HEK293 (cell line): ENCODE measurements around the gene DNASE1.

Source experiments
- CTCF ChIA-PET: fragments of 350-600 bp; formaldehyde crosslinking; extraction: SDS; loops from one replicate; lab custom pipeline; 2021; ENCODE audit warnings: antibody characterized with exemption; lab: Yijun Ruan, JAX
- POLR2A ChIA-PET: fragments of 300-600 bp; formaldehyde crosslinking; extraction: SDS; loops from one replicate; lab custom pipeline; 2020; ENCODE audit warnings: antibody characterized with exemption, inconsistent platforms; lab: Yijun Ruan, JAX
- H3K27ac ChIP-seq: fragments of 200-500 bp; sonication (Bioruptor generic); 2 replicates; pipeline ENCODE4 v1.5.1; 2014; ENCODE audit warnings: low read depth, low read length, control low read depth, inconsistent platforms; ENCODE audit errors: extremely low read depth
- H3K36me3 ChIP-seq, 2 experiments: fragments of 200-500 bp in 1 of 2; sonication (Bioruptor generic) in 1 of 2; 1 replicate in 1 of 2; 2 replicates in 1 of 2; pipeline ENCODE4 v1.5.1; 2014 to 2017; ENCODE audit warnings: inconsistent platforms in 2 of 2, low read length in 2 of 2; ENCODE audit not compliant: control insufficient read depth in 2 of 2, insufficient read depth in 1 of 2
- H3K4me1 ChIP-seq: fragments of 200-500 bp; sonication (Bioruptor generic); 2 replicates; pipeline ENCODE4 v1.5.1; 2014; ENCODE audit warnings: mild to moderate bottlenecking, low read length, inconsistent platforms; ENCODE audit not compliant: control insufficient read depth, insufficient read depth
- H3K4me3 ChIP-seq: 2 replicates; pipeline ENCODE4 v1.5.1; 2011; ENCODE audit warnings: low read depth, mild to moderate bottlenecking, control low read depth, low read length, moderate library complexity
- H3K9me3 ChIP-seq: fragments of 200-500 bp; sonication (Bioruptor generic); 2 replicates; pipeline ENCODE4 v1.5.1; 2014; ENCODE audit warnings: low read depth, low read length, inconsistent platforms; ENCODE audit not compliant: control insufficient read depth, insufficient read depth
- BCL11A ChIP-seq: fragments of 450-650 bp; formaldehyde crosslinking; IDR thresholded peaks from 2 replicates; pipeline ENCODE4 v1.5.1; 2016; ENCODE audit warnings: low read depth, missing biosample characterization, missing genetic modification characterization
- BCL6B ChIP-seq: fragments of 450-650 bp; formaldehyde crosslinking; IDR thresholded peaks from 2 replicates; pipeline ENCODE4 v1.5.1; 2017; ENCODE audit warnings: missing biosample characterization, missing genetic modification characterization
- EGR2 ChIP-seq: fragments of 450-650 bp; formaldehyde crosslinking; IDR thresholded peaks from 2 replicates; pipeline ENCODE4 v1.5.1; 2016; ENCODE audit warnings: low read depth, missing biosample characterization, missing genetic modification characterization
- GLIS1 ChIP-seq: fragments of 450-650 bp; formaldehyde crosslinking; IDR thresholded peaks from 2 replicates; pipeline ENCODE4 v1.5.1; 2016; ENCODE audit warnings: missing biosample characterization, missing genetic modification characterization
- KLF10 ChIP-seq: fragments of 450-650 bp; IDR thresholded peaks from 2 replicates; pipeline ENCODE4 v1.5.1; 2018; ENCODE audit warnings: missing biosample characterization, mild to moderate bottlenecking, missing genetic modification characterization
- PATZ1 ChIP-seq: fragments of 450-650 bp; formaldehyde crosslinking; IDR thresholded peaks from 2 replicates; pipeline ENCODE4 v1.5.1; 2016; ENCODE audit warnings: missing biosample characterization, missing genetic modification characterization
- PRDM1 ChIP-seq: fragments of 450-650 bp; formaldehyde crosslinking; IDR thresholded peaks from 2 replicates; pipeline ENCODE4; 2016; ENCODE audit warnings: missing biosample characterization, missing genetic modification characterization
- ZBTB48 ChIP-seq: fragments of 450-650 bp; formaldehyde crosslinking; IDR thresholded peaks from 2 replicates; pipeline ENCODE4 v1.5.1; 2016; ENCODE audit warnings: missing biosample characterization, missing genetic modification characterization
- ZBTB8A ChIP-seq: fragments of 450-650 bp; formaldehyde crosslinking; IDR thresholded peaks from 2 replicates; pipeline ENCODE4 v1.5.1; 2016; ENCODE audit warnings: missing biosample characterization, missing genetic modification characterization
- ZEB2 ChIP-seq: fragments of 450-650 bp; formaldehyde crosslinking; IDR thresholded peaks from 2 replicates; pipeline ENCODE4 v1.5.1; 2016; ENCODE audit warnings: missing biosample characterization, missing genetic modification characterization
- ZFP37 ChIP-seq: fragments of 450-650 bp; formaldehyde crosslinking; IDR thresholded peaks from 2 replicates; pipeline ENCODE4 v1.5.1; 2016; ENCODE audit warnings: missing biosample characterization, missing genetic modification characterization
- ZIC2 ChIP-seq: fragments of 450-650 bp; formaldehyde crosslinking; IDR thresholded peaks from 2 replicates; pipeline ENCODE4 v1.5.1; 2016; ENCODE audit warnings: missing biosample characterization, missing genetic modification characterization
- ZNF138 ChIP-seq: fragments of 450-650 bp; formaldehyde crosslinking; IDR thresholded peaks from 2 replicates; pipeline ENCODE4 v1.5.1; 2016; ENCODE audit warnings: missing biosample characterization, missing genetic modification characterization, borderline replicate concordance
- ZNF184 ChIP-seq: fragments of 450-650 bp; IDR thresholded peaks from 2 replicates; pipeline ENCODE4 v1.5.1; 2018; ENCODE audit warnings: missing biosample characterization, mild to moderate bottlenecking, missing genetic modification characterization
- ZNF2 ChIP-seq: fragments of 450-650 bp; formaldehyde crosslinking; IDR thresholded peaks from 2 replicates; pipeline ENCODE4 v1.5.1; 2016; ENCODE audit warnings: missing biosample characterization, missing genetic modification characterization
- ZNF302 ChIP-seq: fragments of 450-650 bp; formaldehyde crosslinking; IDR thresholded peaks from 2 replicates; pipeline ENCODE4 v1.5.1; 2016; ENCODE audit warnings: missing biosample characterization, missing genetic modification characterization, low read depth
- ZNF350 ChIP-seq: fragments of 450-650 bp; formaldehyde crosslinking; IDR thresholded peaks from 2 replicates; pipeline ENCODE4 v1.5.0; 2017; ENCODE audit warnings: missing biosample characterization, mild to moderate bottlenecking, missing genetic modification characterization
- ZNF558 ChIP-seq: fragments of 450-650 bp; formaldehyde crosslinking; IDR thresholded peaks from 2 replicates; pipeline ENCODE4 v1.5.1; 2016; ENCODE audit warnings: missing biosample characterization, missing genetic modification characterization
- ZNF561 ChIP-seq: fragments of 450-650 bp; IDR thresholded peaks from 2 replicates; pipeline ENCODE4 v1.5.1; 2018; ENCODE audit warnings: missing biosample characterization, missing genetic modification characterization, borderline replicate concordance
- ZNF600 ChIP-seq: fragments of 450-650 bp; formaldehyde crosslinking; IDR thresholded peaks from 2 replicates; pipeline ENCODE4 v1.5.1; 2016; ENCODE audit warnings: missing biosample characterization, missing genetic modification characterization
- ZNF623 ChIP-seq: fragments of 450-650 bp; formaldehyde crosslinking; IDR thresholded peaks from 2 replicates; pipeline ENCODE4 v1.5.1; 2016; ENCODE audit warnings: missing biosample characterization, missing genetic modification characterization
- ZNF639 ChIP-seq: fragments of 450-650 bp; formaldehyde crosslinking; IDR thresholded peaks from 2 replicates; pipeline ENCODE4 v1.5.1; 2016; ENCODE audit warnings: missing biosample characterization, missing genetic modification characterization
- ZNF645 ChIP-seq: fragments of 450-650 bp; formaldehyde crosslinking; IDR thresholded peaks from 2 replicates; pipeline ENCODE4; 2016; ENCODE audit warnings: missing biosample characterization, missing genetic modification characterization
- ZNF664 ChIP-seq: fragments of 450-650 bp; formaldehyde crosslinking; IDR thresholded peaks from 2 replicates; pipeline ENCODE4 v1.5.1; 2016; ENCODE audit warnings: missing biosample characterization, missing genetic modification characterization
- ZNF677 ChIP-seq: fragments of 450-650 bp; IDR thresholded peaks from 2 replicates; pipeline ENCODE4 v1.5.0; 2018; ENCODE audit warnings: missing biosample characterization, mild to moderate bottlenecking, missing genetic modification characterization, moderate library complexity
- ZNF76 ChIP-seq: fragments of 450-650 bp; formaldehyde crosslinking; IDR thresholded peaks from 2 replicates; pipeline ENCODE4; 2016; ENCODE audit warnings: low read depth, missing biosample characterization, missing genetic modification characterization, borderline replicate concordance
- ZNF791 ChIP-seq: fragments of 450-650 bp; formaldehyde crosslinking; IDR thresholded peaks from 2 replicates; pipeline ENCODE4 v1.5.1; 2016; ENCODE audit warnings: missing biosample characterization, missing genetic modification characterization
- ZSCAN30 ChIP-seq: fragments of 450-650 bp; IDR thresholded peaks from 2 replicates; pipeline ENCODE4 v1.5.1; 2018; ENCODE audit warnings: missing biosample characterization, mild to moderate bottlenecking, missing genetic modification characterization, moderate library complexity
- TF ChIP-seq, protein P1 (sequence below): sonication (generic); formaldehyde crosslinking; IDR thresholded peaks from 2 replicates; pipeline ENCODE4 v1.8.1; 2022; ENCODE audit warnings: mild to moderate bottlenecking, moderate library complexity, missing genetic modification reagents
- TF ChIP-seq, protein P2 (sequence below): fragments of 450-650 bp; formaldehyde crosslinking; IDR thresholded peaks from 2 replicates; pipeline ENCODE4 v1.5.1; 2016; ENCODE audit warnings: missing biosample characterization, missing genetic modification characterization, borderline replicate concordance

The DNASE1 gene

DNA sequence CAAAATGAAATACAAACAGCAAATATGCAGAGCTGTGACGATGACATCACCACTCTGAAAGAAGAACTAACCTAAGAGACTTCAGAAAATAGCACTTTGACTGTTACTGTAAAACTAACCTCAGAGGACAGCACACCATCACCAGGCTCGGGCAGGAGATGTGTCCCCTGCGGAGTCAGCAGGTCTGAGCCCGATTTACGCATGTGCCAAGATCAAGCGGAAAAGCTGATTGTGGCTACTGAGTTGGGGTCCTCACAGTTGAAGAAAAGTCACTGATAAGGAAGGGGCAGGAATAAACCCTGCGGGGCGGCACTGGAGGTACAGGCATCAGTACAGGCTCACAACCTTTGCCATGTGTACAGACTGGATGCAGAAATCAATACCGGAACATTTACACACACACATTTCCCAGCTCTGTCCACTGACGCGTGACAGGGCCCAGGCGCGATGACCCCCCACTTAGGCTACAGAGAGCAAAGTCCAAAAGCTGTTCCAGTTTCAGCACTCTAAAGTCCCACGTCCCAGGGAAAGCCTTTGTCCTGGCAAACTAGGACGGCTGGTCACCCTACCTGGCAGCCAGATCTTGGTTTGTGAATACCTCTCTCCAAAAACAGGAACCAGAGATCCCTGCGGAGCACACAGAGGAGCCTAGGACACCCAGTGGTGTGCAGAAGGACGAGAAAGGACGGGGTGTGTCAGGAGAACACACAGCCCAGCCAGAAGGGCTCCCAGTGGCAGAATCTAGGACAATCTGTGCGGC lies 41.3 kb downstream of the DNASE1 start:
- Histone ChIP-seq H3K27ac (no peak overlapping the region), H3K36me3 (peaks cover 0 to 10% of the 10 kb centered on the region in 2 experiments; a peak in 2 of 3 replicates), H3K4me3 (no peak overlapping the region), H3K4me1 (no peaks in the 10 kb centered on the region), H3K9me3 (no peaks in the 10 kb centered on the region)
- ChIA-PET POLR2A (no interaction called here), CTCF (interaction anchor here (0.6 to 1.3 kb wide), 5 partner anchors 15 to 558 kb away, joined by 3 to 8 read pairs (median 3); partner anchors contain the start of gene DNASE1)
- TF ChIP-seq BCL6B (tag by site-specific recombination), result no peak
- TF ChIP-seq ZNF677 (tag by site-specific recombination), result no peak
- TF ChIP-seq ZNF184 (tag by site-specific recombination), result 0 out of 2 replicates have a peak, but pooled peaks have one; percentile 12
- no peak for TF ChIP-seq KLF10 (tag by site-specific recombination)
- no peak for TF ChIP-seq BCL11A (tag by site-specific recombination)
- no peak for TF ChIP-seq ZSCAN30 (tag by site-specific recombination)
- no peak for TF ChIP-seq ZNF302 (tag by site-specific recombination)
- TF ChIP-seq ZNF664 (tag by site-specific recombination), result no peak
- no peak for TF ChIP-seq ZNF645
- no peak for TF ChIP-seq ZFP37 (tag by site-specific recombination)
- TF ChIP-seq GLIS1 (tag by site-specific recombination), result peak; percentile 31; the same call in 1 of the 2 replicates
- TF ChIP-seq ZNF138 (tag by site-specific recombination), result no peak
- no peak for TF ChIP-seq ZNF558 (tag by site-specific recombination)
- TF ChIP-seq ZBTB8A (tag by site-specific recombination), result no peak
- TF ChIP-seq ZNF791 (tag by site-specific recombination), result no peak
- no peak for TF ChIP-seq ZNF76 (tag by site-specific recombination)
- 0 out of 2 replicates have a peak, but pooled peaks have one; percentile 12 for TF ChIP-seq ZNF2
- TF ChIP-seq ZNF561 (tag by site-specific recombination), result no peak
- TF ChIP-seq ZNF639 (tag by site-specific recombination), result 0 out of 2 replicates have a peak, but pooled peaks have one; percentile 38
- TF ChIP-seq ZNF600, result peak; percentile 88
- no peak for TF ChIP-seq ZBTB48 (tag by site-specific recombination)
- no peak for TF ChIP-seq ZNF623 (tag by site-specific recombination)
- TF ChIP-seq ZNF350, result no peak
- no peak for TF ChIP-seq EGR2 (tag by site-specific recombination)
- TF ChIP-seq, protein P1, sequence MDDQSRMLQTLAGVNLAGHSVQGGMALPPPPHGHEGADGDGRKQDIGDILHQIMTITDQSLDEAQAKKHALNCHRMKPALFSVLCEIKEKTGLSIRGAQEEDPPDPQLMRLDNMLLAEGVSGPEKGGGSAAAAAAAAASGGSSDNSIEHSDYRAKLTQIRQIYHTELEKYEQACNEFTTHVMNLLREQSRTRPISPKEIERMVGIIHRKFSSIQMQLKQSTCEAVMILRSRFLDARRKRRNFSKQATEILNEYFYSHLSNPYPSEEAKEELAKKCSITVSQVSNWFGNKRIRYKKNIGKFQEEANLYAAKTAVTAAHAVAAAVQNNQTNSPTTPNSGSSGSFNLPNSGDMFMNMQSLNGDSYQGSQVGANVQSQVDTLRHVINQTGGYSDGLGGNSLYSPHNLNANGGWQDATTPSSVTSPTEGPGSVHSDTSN (CRISPR knock-in tag), result no peak
- peak; percentile 61 for TF ChIP-seq ZIC2 (tag by site-specific recombination)
- no peak for TF ChIP-seq ZEB2 (tag by site-specific recombination)
- TF ChIP-seq, protein P2, sequence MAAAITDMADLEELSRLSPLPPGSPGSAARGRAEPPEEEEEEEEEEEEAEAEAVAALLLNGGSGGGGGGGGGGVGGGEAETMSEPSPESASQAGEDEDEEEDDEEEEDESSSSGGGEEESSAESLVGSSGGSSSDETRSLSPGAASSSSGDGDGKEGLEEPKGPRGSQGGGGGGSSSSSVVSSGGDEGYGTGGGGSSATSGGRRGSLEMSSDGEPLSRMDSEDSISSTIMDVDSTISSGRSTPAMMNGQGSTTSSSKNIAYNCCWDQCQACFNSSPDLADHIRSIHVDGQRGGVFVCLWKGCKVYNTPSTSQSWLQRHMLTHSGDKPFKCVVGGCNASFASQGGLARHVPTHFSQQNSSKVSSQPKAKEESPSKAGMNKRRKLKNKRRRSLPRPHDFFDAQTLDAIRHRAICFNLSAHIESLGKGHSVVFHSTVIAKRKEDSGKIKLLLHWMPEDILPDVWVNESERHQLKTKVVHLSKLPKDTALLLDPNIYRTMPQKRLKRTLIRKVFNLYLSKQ, result no peak
- TF ChIP-seq PRDM1 (tag by site-specific recombination), result no peak
- no peak for TF ChIP-seq PATZ1
